AG04449 (cell line): ENCODE data around the gene OR52K2.

Experiments used
- CTCF ChIA-PET: fragments of 350-600 bp; formaldehyde crosslinking; extraction: SDS; loops from one replicate; lab custom pipeline; 2021; ENCODE audit warnings: antibody characterized with exemption; lab: Yijun Ruan, JAX
- POLR2A ChIA-PET: fragments of 400-600, 350-600 bp; formaldehyde crosslinking; extraction: SDS; loops from one replicate; lab custom pipeline; 2020; ENCODE audit warnings: antibody characterized with exemption, inconsistent platforms; lab: Yijun Ruan, JAX
- DNase-seq: peaks from one replicate; pipeline ENCODE4 v3.0.0-alpha.2; 2010; ENCODE audit warnings: low read depth, low spot score
- H3K4me3 ChIP-seq: 2 replicates; pipeline ENCODE4 v1.5.1; 2011; ENCODE audit warnings: low read depth, mild to moderate bottlenecking, control low read depth, low read length
- TF ChIP-seq, protein P1 (sequence below): IDR thresholded peaks from one replicate; pipeline ENCODE4 v1.5.1; 2011; ENCODE audit warnings: mild to moderate bottlenecking, moderate library complexity, low read length, control low read depth, inconsistent platforms; ENCODE audit not compliant: insufficient read depth; ENCODE audit errors: missing control alignments

Gene OR52K2

GRCh38 chr11:4436411-4436810, 12.7 kb upstream of the OR52K2 start:
- no peak for DNase-seq
- ChIA-PET POLR2A (no interaction called here), CTCF (no interaction called here)
- H3K4me3 ChIP-seq, result no peak overlapping the region
- TF ChIP-seq, protein P1, sequence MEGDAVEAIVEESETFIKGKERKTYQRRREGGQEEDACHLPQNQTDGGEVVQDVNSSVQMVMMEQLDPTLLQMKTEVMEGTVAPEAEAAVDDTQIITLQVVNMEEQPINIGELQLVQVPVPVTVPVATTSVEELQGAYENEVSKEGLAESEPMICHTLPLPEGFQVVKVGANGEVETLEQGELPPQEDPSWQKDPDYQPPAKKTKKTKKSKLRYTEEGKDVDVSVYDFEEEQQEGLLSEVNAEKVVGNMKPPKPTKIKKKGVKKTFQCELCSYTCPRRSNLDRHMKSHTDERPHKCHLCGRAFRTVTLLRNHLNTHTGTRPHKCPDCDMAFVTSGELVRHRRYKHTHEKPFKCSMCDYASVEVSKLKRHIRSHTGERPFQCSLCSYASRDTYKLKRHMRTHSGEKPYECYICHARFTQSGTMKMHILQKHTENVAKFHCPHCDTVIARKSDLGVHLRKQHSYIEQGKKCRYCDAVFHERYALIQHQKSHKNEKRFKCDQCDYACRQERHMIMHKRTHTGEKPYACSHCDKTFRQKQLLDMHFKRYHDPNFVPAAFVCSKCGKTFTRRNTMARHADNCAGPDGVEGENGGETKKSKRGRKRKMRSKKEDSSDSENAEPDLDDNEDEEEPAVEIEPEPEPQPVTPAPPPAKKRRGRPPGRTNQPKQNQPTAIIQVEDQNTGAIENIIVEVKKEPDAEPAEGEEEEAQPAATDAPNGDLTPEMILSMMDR, result no peak

DNA sequence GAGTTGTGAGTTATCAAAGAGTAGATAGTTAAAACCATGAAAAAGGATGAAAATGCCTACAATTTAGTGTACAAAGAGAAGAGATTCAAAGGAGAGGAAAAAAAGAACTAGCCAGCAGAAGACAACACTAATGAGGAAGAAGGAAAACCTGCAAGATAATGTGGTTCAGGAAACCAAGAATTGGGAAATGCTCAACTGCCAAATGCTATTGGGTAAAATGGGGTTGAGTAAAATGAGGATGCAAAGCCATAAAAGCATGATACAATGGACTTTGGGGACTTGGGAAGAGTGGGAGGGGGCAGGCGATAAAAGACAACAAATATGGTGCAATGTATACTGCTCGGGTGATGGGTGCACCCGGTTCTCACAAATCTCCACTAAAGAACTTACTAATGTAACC, 7.6 kb upstream of the OR52K2 start:
- POLR2A ChIA-PET, result no interaction called here
- CTCF ChIA-PET, result no interaction called here
- no peak for DNase-seq
- no peak overlapping the region for H3K4me3 ChIP-seq
- TF ChIP-seq, protein P1, result no peak

DNA sequence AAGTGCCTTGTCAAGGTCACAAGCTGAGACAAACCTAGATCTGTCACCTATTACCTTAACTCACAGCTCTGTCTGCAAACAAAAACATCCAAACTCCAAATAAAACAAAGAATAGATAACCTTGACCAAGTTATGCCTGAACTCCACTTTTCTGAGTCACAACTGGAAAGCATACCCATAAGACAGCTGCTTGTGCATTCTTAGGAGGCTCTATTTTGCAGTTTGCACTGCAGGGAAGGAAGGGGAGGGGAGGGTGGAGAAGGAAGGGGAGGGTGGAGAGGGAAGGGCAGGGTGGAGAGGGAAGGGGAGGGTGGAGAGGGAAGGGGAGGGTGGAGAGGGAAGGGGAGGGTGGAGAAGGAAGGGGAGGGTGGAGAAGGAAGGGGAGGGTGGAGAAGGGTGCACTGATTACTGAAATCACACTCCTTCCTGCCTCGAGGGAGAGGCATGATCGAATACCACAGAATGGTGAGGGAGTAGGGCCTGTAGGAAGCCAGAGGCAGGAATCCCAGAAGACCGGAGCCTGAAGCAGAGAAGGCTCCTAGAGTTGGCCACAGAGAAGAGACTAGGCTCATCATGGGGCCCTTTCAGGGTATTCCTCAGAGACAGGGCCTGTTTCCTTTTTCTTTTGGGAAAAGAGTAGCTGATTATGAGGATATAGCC, 5.7 kb upstream of the OR52K2 start:
- POLR2A ChIA-PET, result no interaction called here
- no peak for DNase-seq
- CTCF ChIA-PET, result no interaction called here
- TF ChIP-seq, protein P1, result no peak
- no peak overlapping the region for H3K4me3 ChIP-seq

DNA sequence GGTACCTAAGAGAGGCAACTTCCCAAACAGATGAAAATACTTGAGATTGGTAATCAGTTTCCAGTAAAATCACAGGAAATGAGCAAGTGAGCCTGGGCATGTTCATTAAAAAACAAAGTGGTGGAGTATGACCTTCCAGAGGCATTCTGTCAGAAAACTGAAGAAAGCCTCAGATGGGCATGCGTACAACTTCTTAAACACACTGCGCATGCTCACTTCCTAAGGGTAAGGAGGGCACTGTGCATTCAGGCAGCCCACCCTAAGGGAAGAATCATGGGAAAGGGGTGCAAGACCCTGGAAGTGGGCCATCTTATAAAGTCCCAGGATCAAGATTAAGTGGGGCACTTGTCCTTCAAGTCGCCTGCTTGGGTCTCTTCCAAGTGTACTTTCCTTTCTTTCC, 4.0 kb downstream of the OR52K2 start:
- ChIA-PET CTCF (no interaction called here), POLR2A (no interaction called here)
- H3K4me3 ChIP-seq, result no peak overlapping the region
- TF ChIP-seq, protein P1, result no peak
- no peak for DNase-seq

- no peak overlapping the region for H3K4me3 ChIP-seq
- POLR2A ChIA-PET, result no interaction called here
- no peak for DNase-seq
- TF ChIP-seq, protein P1, result no peak
- CTCF ChIA-PET, result no interaction called here
These were observed 4.9 kb downstream of the OR52K2 start for GRCh38 chr11:4454021-4454420.

DNA sequence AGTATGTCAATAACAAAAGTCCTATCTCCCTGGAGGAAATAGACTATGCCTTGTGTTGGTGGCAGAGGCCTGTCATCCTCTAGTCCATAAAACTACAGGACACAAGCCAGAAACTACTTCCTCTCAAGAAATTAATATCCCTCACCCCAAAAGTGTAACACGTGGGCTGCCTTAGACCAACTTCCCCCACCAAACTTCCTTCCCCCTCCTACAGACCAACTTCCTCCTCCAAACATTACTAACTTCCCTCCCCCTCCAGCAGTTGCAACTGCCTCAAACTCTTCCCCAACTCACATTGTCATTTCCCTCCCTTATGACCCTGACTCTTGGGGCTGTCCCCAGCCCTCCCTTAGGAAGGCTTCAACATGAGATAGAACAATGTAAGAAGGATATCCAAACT, 6.3 kb downstream of the OR52K2 start:
- TF ChIP-seq, protein P1, result no peak
- no peak overlapping the region for H3K4me3 ChIP-seq
- DNase-seq, result no peak
- ChIA-PET POLR2A (no interaction called here), CTCF (no interaction called here)
